C4-2B (cell line): ENCODE data around the gene KCP.

Experiments used
- CTCF ChIP-seq: fragments of 450-650 bp; conservative IDR thresholded peaks from 2 replicates; pipeline ENCODE4 v1.5.1; 2017; ENCODE audit warnings: mild to moderate bottlenecking
- ZFX ChIP-seq: fragments of 450-650 bp; IDR thresholded peaks from 2 replicates; pipeline ENCODE4 v1.6.1; 2017

GRCh38 chr7:128877756-128878120, 32.8 kb downstream of the KCP start:
- no peak for TF ChIP-seq CTCF
- TF ChIP-seq ZFX, result no peak
